Subcutaneous abdominal adipose tissue (tissue), 5 donors: ENCODE data around the gene TFG.

Source experiments
- H3K27ac ChIP-seq: one replicate; pipeline ENCODE4 v1.7.0; 2013; ENCODE audit warnings: low read depth, mild to moderate bottlenecking, inconsistent platforms, low read length, moderate library complexity
- H3K27me3 ChIP-seq, 5 donors: one replicate each; pipeline ENCODE4 v1.7.0; 2013; ENCODE audit warnings: low read length in 5 of 5, inconsistent platforms in 1 of 5; ENCODE audit not compliant: control insufficient read depth in 5 of 5, insufficient read depth in 4 of 5
- H3K36me3 ChIP-seq, 5 donors: one replicate each; pipeline ENCODE4 v1.7.0; 2013; ENCODE audit warnings: low read length in 5 of 5; ENCODE audit not compliant: control insufficient read depth in 5 of 5, insufficient read depth in 5 of 5
- H3K4me1 ChIP-seq, 5 donors: one replicate each; pipeline ENCODE4 v1.7.0; 2013; ENCODE audit warnings: low read length in 5 of 5, mild to moderate bottlenecking in 3 of 5, moderate library complexity in 1 of 5; ENCODE audit not compliant: control insufficient read depth in 5 of 5, insufficient read depth in 5 of 5
- H3K4me3 ChIP-seq, 5 donors: one replicate each; pipeline ENCODE4 v1.7.0; 2013; ENCODE audit warnings: low read length in 5 of 5, low read depth in 1 of 5
- H3K9ac ChIP-seq, 5 donors: one replicate each; pipeline ENCODE4 v1.7.0; 2013; ENCODE audit warnings: low read length in 5 of 5, mild to moderate bottlenecking in 4 of 5, moderate library complexity in 3 of 5
- H3K9me3 ChIP-seq, 5 donors: one replicate each; pipeline ENCODE4 v1.7.0; 2013; ENCODE audit warnings: low read length in 5 of 5; ENCODE audit not compliant: control insufficient read depth in 5 of 5
- donor health status: healthy.
- donor health status: healthy.
- donor health status: healthy.
- donor health status: healthy.
- donor health status: healthy.

TFG gene

DNA sequence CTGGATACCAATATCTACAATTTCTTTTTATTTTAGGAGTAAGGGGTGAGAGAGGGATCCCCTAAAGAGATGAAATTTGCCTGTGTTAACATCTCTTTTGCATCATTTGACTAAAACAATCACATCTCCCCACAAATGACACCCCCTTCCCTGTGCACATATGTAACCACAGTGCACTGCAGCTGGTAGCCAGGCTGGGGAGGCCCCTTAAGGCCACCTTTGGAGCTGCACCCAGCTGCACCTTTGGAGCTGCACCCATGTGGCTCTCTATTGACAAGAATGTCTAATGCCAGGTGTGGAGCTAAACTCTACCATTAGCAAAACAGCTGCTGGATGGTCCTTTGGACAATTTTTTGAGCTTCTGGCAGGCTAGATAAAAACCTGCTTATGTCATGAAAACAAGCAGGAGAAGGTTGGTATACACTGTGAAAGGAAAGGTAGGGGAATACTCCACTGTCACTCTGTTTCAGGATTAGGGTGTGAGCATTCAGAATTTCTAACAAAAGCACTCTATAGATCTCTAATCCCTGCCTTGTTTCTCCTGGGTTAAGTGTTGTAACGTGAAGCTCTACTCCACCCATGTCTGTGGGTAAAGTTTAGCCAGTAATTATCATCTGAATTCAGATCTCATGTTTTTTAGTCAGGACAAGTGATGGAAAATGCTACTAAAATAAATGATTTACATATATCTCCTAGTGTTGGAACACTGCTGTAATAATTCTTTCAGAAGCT, 52.1 kb downstream of the TFG start:
- no peaks in the 10 kb centered on the region for H3K27me3 ChIP-seq
- H3K4me1 ChIP-seq: peaks cover 0 to 7% (median 2%) of the 10 kb centered on the region in 5 donors
- no peak overlapping the region for H3K9ac ChIP-seq
- no peak overlapping the region for H3K4me3 ChIP-seq
- H3K27ac ChIP-seq: no peak overlapping the region
- H3K9me3 ChIP-seq: no peaks in the 10 kb centered on the region
- peaks cover 0 to 7% (median 0%) of the 10 kb centered on the region in 5 donors for H3K36me3 ChIP-seq

- H3K9ac ChIP-seq: no peak overlapping the region
- no peaks in the 10 kb centered on the region for H3K27me3 ChIP-seq
- peaks cover 0 to 3% (median 0%) of the 10 kb centered on the region in 5 donors for H3K4me1 ChIP-seq
- H3K36me3 ChIP-seq: peaks cover 0 to 10% (median 0%) of the 10 kb centered on the region in 5 donors
- H3K9me3 ChIP-seq: no peaks in the 10 kb centered on the region
- no peak overlapping the region for H3K4me3 ChIP-seq
- H3K27ac ChIP-seq: no peak overlapping the region
Measured at GRCh38 chr3:100761951-100762350, 52.7 kb downstream of the TFG start.

DNA sequence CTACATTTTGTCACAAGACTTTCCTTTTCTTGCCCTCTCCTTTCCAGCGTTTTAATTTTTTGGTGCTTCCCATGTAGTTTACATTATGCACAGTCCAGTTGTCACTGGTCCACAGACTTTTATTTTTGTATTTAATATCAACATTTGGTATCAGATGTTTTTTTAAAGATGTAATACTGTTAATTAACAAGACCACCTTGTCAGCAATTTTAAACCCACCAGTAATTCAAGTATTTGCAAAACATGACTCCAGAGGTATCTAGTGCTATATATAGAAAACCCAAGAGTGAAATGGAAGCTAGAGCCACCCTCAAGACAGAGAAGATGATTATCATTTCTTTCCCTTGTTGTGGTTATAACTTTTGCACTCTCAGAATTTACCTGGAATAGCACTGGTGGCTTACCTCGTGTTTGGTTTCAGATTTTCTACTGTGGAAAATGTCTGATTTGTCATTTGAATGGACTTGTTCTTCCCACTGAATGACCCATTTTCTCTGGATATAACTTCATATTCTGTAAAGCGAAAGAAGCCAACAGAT, 56.2 kb downstream of the TFG start:
- Histone ChIP-seq H3K27me3 (no peaks in the 10 kb centered on the region), H3K4me1 (peaks cover 0 to 3% (median 0%) of the 10 kb centered on the region in 5 donors), H3K27ac (no peak overlapping the region), H3K4me3 (no peak overlapping the region), H3K9me3 (no peaks in the 10 kb centered on the region), H3K36me3 (peaks cover 0 to 5% (median 0%) of the 10 kb centered on the region in 5 donors), H3K9ac (no peak overlapping the region)

DNA sequence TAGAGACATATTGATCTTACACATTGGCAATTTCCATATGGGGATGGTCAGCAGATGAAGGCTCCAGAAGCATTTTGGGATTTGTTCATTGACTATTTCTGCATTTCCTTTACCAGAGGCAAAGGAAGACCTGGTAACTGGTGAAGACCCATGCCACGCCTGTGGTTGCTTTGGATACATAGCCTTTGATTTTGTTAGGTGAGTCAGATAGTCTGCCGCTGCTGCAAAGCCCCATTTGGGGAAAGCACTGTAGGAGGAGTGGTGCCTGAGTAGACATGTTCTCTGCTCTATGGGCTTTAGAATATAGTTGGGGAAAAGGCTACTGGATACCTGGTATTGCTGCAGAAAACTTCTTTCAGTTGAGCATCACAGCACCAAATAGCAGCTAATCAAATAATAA, 56.8 kb downstream of the TFG start:
- H3K9ac ChIP-seq: no peak overlapping the region
- no peak overlapping the region for H3K4me3 ChIP-seq
- no peak overlapping the region for H3K27ac ChIP-seq
- H3K4me1 ChIP-seq: peaks cover 0 to 3% (median 0%) of the 10 kb centered on the region in 5 donors
- no peaks in the 10 kb centered on the region for H3K9me3 ChIP-seq
- H3K36me3 ChIP-seq: peaks cover 0 to 5% (median 0%) of the 10 kb centered on the region in 5 donors
- no peaks in the 10 kb centered on the region for H3K27me3 ChIP-seq

DNA sequence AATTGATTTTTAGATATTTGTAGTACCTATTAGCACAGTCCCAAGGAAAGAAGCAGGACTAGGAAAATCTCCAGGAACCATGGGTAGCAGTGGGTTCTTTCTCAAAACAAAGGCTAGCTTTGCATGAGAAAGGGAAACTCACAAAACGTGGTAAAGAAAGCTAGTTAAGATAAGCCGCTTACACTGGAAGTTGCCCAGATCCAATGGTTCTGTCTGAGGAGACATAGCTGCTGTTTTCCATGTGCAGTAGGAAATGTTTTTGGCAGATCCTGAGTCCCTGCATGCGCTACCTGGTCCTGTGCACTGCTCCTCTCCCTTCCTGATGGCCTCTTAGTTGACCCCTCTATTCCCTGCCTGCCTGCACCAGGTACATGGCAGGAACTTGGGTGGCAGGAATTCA, 60.4 kb downstream of the TFG start:
- Histone ChIP-seq H3K9ac (no peak overlapping the region), H3K4me1 (no peaks in the 10 kb centered on the region), H3K4me3 (no peak overlapping the region), H3K27me3 (no peaks in the 10 kb centered on the region), H3K36me3 (peaks cover 0 to 5% (median 0%) of the 10 kb centered on the region in 5 donors), H3K9me3 (no peaks in the 10 kb centered on the region), H3K27ac (no peak overlapping the region)

DNA sequence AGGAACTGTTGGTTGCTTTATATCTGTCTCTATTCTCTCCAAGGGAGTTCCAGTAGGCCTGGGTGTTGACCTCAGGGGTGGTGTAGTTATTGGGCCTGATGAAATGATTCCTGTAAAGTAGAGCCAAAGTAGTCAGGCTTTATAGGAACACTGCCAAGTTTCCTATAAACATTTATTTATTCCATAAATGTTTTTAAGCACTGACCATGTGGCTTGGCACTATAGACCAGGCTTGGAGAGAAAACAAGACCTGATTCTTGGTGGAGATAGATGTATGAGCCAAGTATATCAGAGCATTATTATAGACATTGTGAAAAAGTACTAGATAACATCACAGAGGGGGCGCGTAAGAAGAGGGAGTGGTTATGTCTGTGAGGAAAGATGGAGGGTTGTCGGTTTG, 65.9 kb downstream of the TFG start:
- Histone ChIP-seq H3K9ac (no peak overlapping the region), H3K4me1 (no peaks in the 10 kb centered on the region), H3K4me3 (no peak overlapping the region), H3K36me3 (peaks cover 3 to 16% (median 5%) of the 10 kb centered on the region in 5 donors), H3K27ac (no peak overlapping the region), H3K27me3 (no peaks in the 10 kb centered on the region), H3K9me3 (no peaks in the 10 kb centered on the region)

DNA sequence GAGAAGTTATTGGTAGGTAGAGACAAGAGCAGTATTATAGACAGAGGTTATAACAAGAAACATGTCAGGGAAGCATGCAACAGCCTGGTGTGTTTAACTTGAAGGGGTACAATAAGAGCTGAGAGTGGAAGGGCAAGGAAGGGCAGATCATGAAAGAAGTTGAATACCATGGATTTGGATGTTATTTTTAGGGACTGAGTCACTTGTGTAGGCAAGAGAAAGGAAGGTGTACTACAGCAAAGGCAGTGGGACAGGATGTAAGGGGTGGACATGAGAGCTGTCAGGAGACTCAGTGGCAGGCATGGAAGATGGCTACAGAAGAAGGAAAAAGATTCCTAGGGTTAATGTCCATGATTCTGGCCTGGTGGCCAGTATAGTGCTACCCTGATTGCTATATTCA, 66.4 kb downstream of the TFG start:
- Histone ChIP-seq H3K4me1 (no peaks in the 10 kb centered on the region), H3K27ac (no peak overlapping the region), H3K4me3 (no peak overlapping the region), H3K9ac (no peak overlapping the region), H3K27me3 (no peaks in the 10 kb centered on the region), H3K9me3 (no peaks in the 10 kb centered on the region), H3K36me3 (peaks cover 3 to 16% (median 5%) of the 10 kb centered on the region in 5 donors)

GRCh38 chr3:100776097-100776729, 66.9 kb downstream of the TFG start:
- Histone ChIP-seq H3K27me3 (no peaks in the 10 kb centered on the region), H3K9me3 (no peaks in the 10 kb centered on the region), H3K36me3 (peaks cover 3 to 16% (median 5%) of the 10 kb centered on the region in 5 donors), H3K4me1 (no peaks in the 10 kb centered on the region), H3K27ac (no peak overlapping the region), H3K4me3 (no peak overlapping the region), H3K9ac (no peak overlapping the region)

GRCh38 chr3:100776746-100777145, 67.5 kb downstream of the TFG start:
- no peaks in the 10 kb centered on the region for H3K4me1 ChIP-seq
- no peaks in the 10 kb centered on the region for H3K9me3 ChIP-seq
- no peaks in the 10 kb centered on the region for H3K27me3 ChIP-seq
- H3K4me3 ChIP-seq: no peak overlapping the region
- no peak overlapping the region for H3K9ac ChIP-seq
- peaks cover 3 to 16% (median 6%) of the 10 kb centered on the region in 5 donors for H3K36me3 ChIP-seq
- H3K27ac ChIP-seq: no peak overlapping the region

DNA sequence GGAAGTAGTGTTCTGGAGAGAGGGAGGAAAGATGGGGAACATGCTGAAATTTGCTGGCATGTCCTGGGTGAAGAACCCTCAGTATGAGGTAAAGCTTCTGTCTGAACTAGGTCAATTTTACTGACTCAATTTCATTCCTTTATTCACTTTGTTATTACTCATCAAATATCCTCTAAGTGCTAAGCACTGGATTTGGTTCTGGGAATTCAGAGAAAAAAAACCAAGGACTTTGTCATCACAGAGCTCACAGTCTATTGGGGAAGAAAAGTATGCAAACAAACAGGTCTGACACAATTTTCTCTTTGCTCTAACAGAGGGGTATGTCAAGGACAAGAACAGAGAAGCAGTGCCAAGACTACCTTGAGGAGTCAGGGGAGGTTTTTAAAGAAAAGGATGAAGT, 68.0 kb downstream of the TFG start:
- Histone ChIP-seq H3K4me3 (no peak overlapping the region), H3K4me1 (peaks cover 0 to under 1% (median 0%) of the 10 kb centered on the region in 5 donors), H3K27ac (no peak overlapping the region), H3K9me3 (no peaks in the 10 kb centered on the region), H3K27me3 (no peaks in the 10 kb centered on the region), H3K9ac (no peak overlapping the region), H3K36me3 (peaks cover 3 to 16% (median 6%) of the 10 kb centered on the region in 5 donors)
